OCI-LY7 (cell line): ENCODE data around the gene MAGI1. TPM values are rescaled to one million over a fixed set of nuclear protein-coding genes. Genes with fewer than 3 reads are reported as not detected.

Source experiments
- BruUV-seq: library from RNA; stranded (reverse); fragments of 400-500 nt; replicated peaks from 2 replicates; lab custom pipeline; 2021; lab: Mats Ljungman, UMichigan
- CTCF ChIA-PET: fragments of 300-600 bp; sonication (Branson Sonifier 250); formaldehyde crosslinking; loops from one replicate; lab custom pipeline; 2022; ENCODE audit warnings: antibody characterized with exemption; ENCODE audit not compliant: unreplicated experiment; lab: Charles Lee
- POLR2A ChIA-PET: fragments of 300-600 bp; sonication (Branson Sonifier 250); formaldehyde crosslinking; loops from one replicate; lab custom pipeline; 2022; ENCODE audit warnings: antibody characterized with exemption; lab: Charles Lee
- DNase-seq: peaks from one replicate; pipeline ENCODE4 v3.0.0-alpha.2; 2015; ENCODE audit warnings: low spot score
- H2AFZ ChIP-seq: fragments of 200-600 bp; sonication (generic), shearing (Covaris generic); 2 replicates; pipeline ENCODE4 v1.6.1; 2014; ENCODE audit warnings: mild to moderate bottlenecking, antibody characterized with exemption, low read length, moderate library complexity
- H3K27ac ChIP-seq: fragments of 200-600 bp; sonication (generic); 2 replicates; pipeline ENCODE4 v1.5.1; 2014; ENCODE audit warnings: mixed run types, low read depth, mild to moderate bottlenecking, moderate library complexity, low read length, inconsistent platforms; ENCODE audit not compliant: poor library complexity, severe bottlenecking
- H3K36me3 ChIP-seq: fragments of 200-600 bp; sonication (generic); 2 replicates; pipeline ENCODE4 v1.6.1; 2014; ENCODE audit warnings: mild to moderate bottlenecking, antibody characterized with exemption, low read length, moderate library complexity, mixed read lengths; ENCODE audit not compliant: insufficient read depth
- H3K4me1 ChIP-seq: fragments of 200-600 bp; sonication (generic); 2 replicates; pipeline ENCODE4 v1.5.1; 2014; ENCODE audit warnings: mild to moderate bottlenecking, low read length; ENCODE audit not compliant: insufficient read depth, poor library complexity, severe bottlenecking
- H3K4me2 ChIP-seq: fragments of 200-600 bp; sonication (generic); 2 replicates; pipeline ENCODE4 v1.6.1; 2014; ENCODE audit warnings: mild to moderate bottlenecking, low read length
- H3K4me3 ChIP-seq: fragments of 200-600 bp; sonication (generic); 2 replicates; pipeline ENCODE4 v1.5.1; 2014; ENCODE audit warnings: mild to moderate bottlenecking, low read depth, low read length; ENCODE audit not compliant: poor library complexity, severe bottlenecking
- H3K79me2 ChIP-seq: fragments of 200-600 bp; sonication (generic); 2 replicates; pipeline ENCODE4 v1.6.1; 2016; ENCODE audit warnings: low read depth, mild to moderate bottlenecking, low read length, moderate library complexity, mixed read lengths; ENCODE audit not compliant: insufficient read depth
- H3K9me2 ChIP-seq: fragments of 200-600 bp; sonication (generic); 2 replicates; pipeline ENCODE4 v1.6.1; 2016; ENCODE audit warnings: mild to moderate bottlenecking, low read length, mixed read lengths; ENCODE audit not compliant: insufficient read depth
- H3K9me3 ChIP-seq: fragments of 200-600 bp; sonication (generic); 2 replicates; pipeline ENCODE4 v1.6.1; 2014; ENCODE audit warnings: mild to moderate bottlenecking, mixed run types, low read length, mixed read lengths
- H4K20me1 ChIP-seq: fragments of 200-600 bp; sonication (generic); 2 replicates; pipeline ENCODE4 v1.6.1; 2014; ENCODE audit warnings: mild to moderate bottlenecking, antibody characterized with exemption, low read length, moderate library complexity, mixed read lengths; ENCODE audit not compliant: insufficient read depth
- EZH2phosphoT487 ChIP-seq: fragments of 200-600 bp; sonication (generic); IDR thresholded peaks from 2 replicates; pipeline ENCODE4 v1.6.1; 2018; ENCODE audit warnings: low read depth, borderline replicate concordance, mild to moderate bottlenecking, mixed run types, antibody characterized with exemption, low read length, moderate library complexity, mixed read lengths
- intact Hi-C: fragments of 100-400 bp; cut with micrococcal nuclease; formaldehyde crosslinking; loops from one replicate; pipeline ENCODE4 v1.10.0; 2022; ENCODE audit not compliant: unreplicated experiment
- total RNA-seq, 2 experiments: library from RNA; depleted of rRNA in 1 of 2; stranded (reverse); fragments of >200 nt in 1 of 2; shearing (Covaris generic) in 1 of 2; gene quantifications; 2 replicates each; pipeline ENCODE4 v1.2.3, GENCODE V29; 2014 to 2022
- TF ChIP-seq, protein P1 (sequence below): fragments of 200-600 bp; sonication (generic); conservative IDR thresholded peaks from 2 replicates; pipeline ENCODE4 v1.5.1; 2014; ENCODE audit warnings: mild to moderate bottlenecking, antibody characterized with exemption, low read length, moderate library complexity, mixed read lengths

Gene MAGI1
- total RNA-seq, 2 experiments from 2014 or later: 0.63 to 2.5 TPM

DNA sequence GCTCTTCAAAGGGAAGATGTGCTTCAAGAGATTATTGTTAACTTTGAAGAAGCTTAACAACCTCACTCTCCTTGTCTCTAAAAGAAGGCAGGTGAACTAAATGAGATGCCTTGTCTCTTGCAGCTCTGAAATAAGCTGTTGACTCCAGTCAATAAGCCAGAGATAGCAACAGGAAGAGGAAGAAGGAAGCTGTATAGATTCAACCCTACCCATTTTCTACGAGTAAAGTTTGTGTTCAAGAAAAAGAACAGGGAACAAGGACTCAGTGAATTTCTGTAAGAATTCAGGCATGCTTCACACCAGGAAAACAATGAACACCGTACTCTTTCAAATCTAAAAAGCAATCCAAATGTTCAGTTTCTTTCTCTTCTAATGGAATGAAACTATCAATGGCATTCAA, 503.5 kb downstream of the MAGI1 start:
- Histone ChIP-seq H3K4me2 (no peak overlapping the region), H4K20me1 (no peaks in the 10 kb centered on the region), H2AFZ (no peak overlapping the region), H3K4me3 (no peak overlapping the region), H3K79me2 (no peaks in the 10 kb centered on the region), H3K9me3 (no peaks in the 10 kb centered on the region), H3K9me2 (no peaks in the 10 kb centered on the region), H3K4me1 (no peaks in the 10 kb centered on the region), H3K36me3 (no peaks in the 10 kb centered on the region), H3K27ac (no peak overlapping the region)
- CTCF ChIA-PET: no interaction called here
- intact Hi-C loops: no loop called here
- TF ChIP-seq, protein P1, sequence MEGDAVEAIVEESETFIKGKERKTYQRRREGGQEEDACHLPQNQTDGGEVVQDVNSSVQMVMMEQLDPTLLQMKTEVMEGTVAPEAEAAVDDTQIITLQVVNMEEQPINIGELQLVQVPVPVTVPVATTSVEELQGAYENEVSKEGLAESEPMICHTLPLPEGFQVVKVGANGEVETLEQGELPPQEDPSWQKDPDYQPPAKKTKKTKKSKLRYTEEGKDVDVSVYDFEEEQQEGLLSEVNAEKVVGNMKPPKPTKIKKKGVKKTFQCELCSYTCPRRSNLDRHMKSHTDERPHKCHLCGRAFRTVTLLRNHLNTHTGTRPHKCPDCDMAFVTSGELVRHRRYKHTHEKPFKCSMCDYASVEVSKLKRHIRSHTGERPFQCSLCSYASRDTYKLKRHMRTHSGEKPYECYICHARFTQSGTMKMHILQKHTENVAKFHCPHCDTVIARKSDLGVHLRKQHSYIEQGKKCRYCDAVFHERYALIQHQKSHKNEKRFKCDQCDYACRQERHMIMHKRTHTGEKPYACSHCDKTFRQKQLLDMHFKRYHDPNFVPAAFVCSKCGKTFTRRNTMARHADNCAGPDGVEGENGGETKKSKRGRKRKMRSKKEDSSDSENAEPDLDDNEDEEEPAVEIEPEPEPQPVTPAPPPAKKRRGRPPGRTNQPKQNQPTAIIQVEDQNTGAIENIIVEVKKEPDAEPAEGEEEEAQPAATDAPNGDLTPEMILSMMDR: no peak
- no peak for TF ChIP-seq EZH2phosphoT487
- POLR2A ChIA-PET: interaction anchor here (1.0 kb wide), 1 partner anchor 279 kb away, joined by 3 read pairs; no protein-coding TSS in a partner anchor
- BruUV-seq: no TSS peak
- DNase-seq: no peak

GRCh38 chr3:65534805-65535204, 503.9 kb downstream of the MAGI1 start:
- Histone ChIP-seq H3K9me3 (no peaks in the 10 kb centered on the region), H3K27ac (no peak overlapping the region), H3K79me2 (no peaks in the 10 kb centered on the region), H3K4me1 (no peaks in the 10 kb centered on the region), H2AFZ (no peak overlapping the region), H3K36me3 (no peaks in the 10 kb centered on the region), H4K20me1 (no peaks in the 10 kb centered on the region), H3K4me2 (no peak overlapping the region), H3K4me3 (no peak overlapping the region), H3K9me2 (no peaks in the 10 kb centered on the region)
- DNase-seq: no peak
- ChIA-PET POLR2A (interaction anchor here (1.0 kb wide), 1 partner anchor 280 kb away, joined by 3 read pairs; no protein-coding TSS in a partner anchor), CTCF (no interaction called here)
- intact Hi-C loops: no loop called here
- TF ChIP-seq, protein P1: no peak
- TF ChIP-seq EZH2phosphoT487: no peak
- BruUV-seq: no TSS peak

DNA sequence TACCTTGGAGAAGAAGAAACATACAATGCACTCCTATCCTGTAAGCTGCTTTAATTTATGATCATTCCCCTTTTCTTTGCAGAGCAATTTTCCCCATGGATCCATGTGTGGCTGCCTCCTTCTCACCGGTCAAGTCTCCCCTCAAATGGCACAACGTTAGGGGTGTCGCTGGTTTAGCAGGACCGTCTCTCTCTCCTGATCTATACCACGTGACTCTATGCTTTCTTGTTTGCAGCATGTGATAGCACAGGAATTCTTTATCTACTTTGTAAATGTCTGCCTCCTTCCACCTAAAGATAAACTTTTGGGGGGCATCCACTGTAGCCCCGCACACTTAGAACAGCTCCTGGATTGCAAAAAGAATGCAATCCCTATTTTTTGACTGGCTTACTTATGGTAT, 506.0 kb downstream of the MAGI1 start:
- CTCF ChIA-PET: no interaction called here
- no peaks in the 10 kb centered on the region for H3K36me3 ChIP-seq

More for the DNA sequence above, 506.0 kb downstream of the MAGI1 start:
- Histone ChIP-seq H3K4me3 (no peak overlapping the region), H2AFZ (no peak overlapping the region), H3K4me2 (no peak overlapping the region), H3K79me2 (no peaks in the 10 kb centered on the region), H3K9me3 (no peaks in the 10 kb centered on the region), H3K9me2 (no peaks in the 10 kb centered on the region), H4K20me1 (no peaks in the 10 kb centered on the region), H3K27ac (no peak overlapping the region), H3K4me1 (no peaks in the 10 kb centered on the region)
- intact Hi-C loops: no loop called here
- POLR2A ChIA-PET: interaction anchor here (1.1 kb wide), 1 partner anchor 12 kb away, joined by 3 read pairs; no protein-coding TSS in a partner anchor
- DNase-seq: no peak
- no TSS peak for BruUV-seq
- no peak for TF ChIP-seq EZH2phosphoT487
